Heart left ventricle (tissue), 16 donors: ENCODE results near the gene GABPB2. TPM values are rescaled to one million over a fixed set of nuclear protein-coding genes. Genes with fewer than 3 reads are reported as not detected.
A peak's percentile ranks its signal among the peaks of the same experiment; 100 is the strongest.

Experiments
- ATAC-seq, 4 donors: fragments of 200-7000 bp; cut with Tn5 transposase; one replicate each; pipeline ENCODE4 v1.9.1; 2020 to 2022; ENCODE audit warnings: moderate library complexity in 4 of 4, mild to moderate bottlenecking in 3 of 4, moderate number of reproducible peaks in 1 of 4
- DNase-seq, 5 donors: peaks; one replicate each; pipeline ENCODE4 v3.0.0-alpha.2; 2020
- H3K27ac ChIP-seq, 12 donors: fragments of 200-600 bp; sonication (generic) in 4 of 12; one replicate each; pipeline versions ENCODE4 v1.5.0 to v1.8.0; 2016 to 2022; ENCODE audit warnings: mild to moderate bottlenecking in 2 of 12
- H3K27me3 ChIP-seq, 9 donors: fragments of 200-600 bp; sonication (generic) in 2 of 9; one replicate each; pipeline versions ENCODE4 v1.5.1 to v1.8.0; 2016 to 2022; ENCODE audit warnings: mild to moderate bottlenecking in 3 of 9
- H3K36me3 ChIP-seq, 9 donors: fragments of 200-600 bp; sonication (generic) in 2 of 9; one replicate each; pipeline versions ENCODE4 v1.5.0 to v1.8.0; 2018 to 2022; ENCODE audit warnings: mild to moderate bottlenecking in 2 of 9
- H3K4me1 ChIP-seq, 12 donors: fragments of 200-600 bp; sonication (generic) in 4 of 12; one replicate each; pipeline versions ENCODE4 v1.5.0 to v1.8.0; 2016 to 2022; ENCODE audit warnings: mild to moderate bottlenecking in 3 of 12
- H3K4me3 ChIP-seq, 12 donors: fragments of 200-600 bp; sonication (generic) in 4 of 12; one replicate each; pipeline versions ENCODE4 v1.5.0 to v1.8.0; 2017 to 2022; ENCODE audit warnings: mild to moderate bottlenecking in 9 of 12, moderate library complexity in 4 of 12
- H3K9me3 ChIP-seq, 12 donors: fragments of 200-600 bp; sonication (generic) in 4 of 12; one replicate each; pipeline versions ENCODE4 v1.5.0 to v1.8.0; 2016 to 2022; ENCODE audit warnings: mild to moderate bottlenecking in 1 of 12
- CTCF ChIP-seq, 12 donors: fragments of 200-600 bp; sonication (generic) in 4 of 12; IDR thresholded peaks; one replicate each; pipeline versions ENCODE4 v1.5.0 to v1.8.0; 2018 to 2022; ENCODE audit warnings: antibody characterized with exemption in 12 of 12, mild to moderate bottlenecking in 5 of 12
- POLR2A ChIP-seq, 2 donors: fragments of 450-650 bp; IDR thresholded peaks; one replicate each; pipeline ENCODE4 v1.6.1; 2017; ENCODE audit warnings: antibody characterized with exemption in 2 of 2, mild to moderate bottlenecking in 2 of 2, moderate library complexity in 2 of 2
- WGBS, 4 donors: extraction: QIAGEN DNeasy Blood & Tissue Kit in 2 of 4; methylation state at CpG; one replicate each; pipeline versions ENCODE4 v1.1.5 to v1.1.7; 2013 to 2018; 5-methylcytosine and 5-hydroxymethylcytosine counted together
- intact Hi-C, 10 donors: fragments of 100-400 bp; cut with DNase I; formaldehyde crosslinking; loops; one replicate each; pipeline versions ENCODE4 v1.11.1 to v1.14.2; 2022
- polyA plus RNA-seq, 2 donors: library from polyadenylated mRNA; stranded (reverse); fragments of 200-250 nt; gene quantifications; one replicate each; pipeline ENCODE4 v1.2.3, GENCODE V29; 2013
- total RNA-seq, 9 donors: library from RNA; depleted of rRNA in 2 of 9; stranded (reverse); fragments of >200 nt in 2 of 9; fragmentation: NEBNext Ultra II Directional in 3 of 9; extraction: Animal tissue kit (Norgen Biotek cat#: 25700) in 3 of 9; gene quantifications; one replicate each; pipeline versions ENCODE4 v1.1.0 to v1.2.4, GENCODE V29; 2016 to 2023
- donor health status: ischemic (EF 13 %, LVEDD 7.1; RV severe dilation, severe dysfunction).
- donor health status: healthy with polysubstance abuse.
- donor health status: DM: no; HTN: yes; CAD: no.
- donor health status: DM: no; HTN: no; CAD: no.
- donor health status: ischemic (EF 25% LVEDD 6.9; RV normal size, moderate dysfunction).
- donor health status: ischemic (EF 25% LVEDD 5.7; RV mildly dilated, moderate dysfunction).
- donor health status: healthy.
- donor health status: DM: yes; HTN: yes; CAD: no.
- donor health status: ischemic (EF 35%, LVEDD 5.7; RV mildly dilated, moderate dysfunction).
- donor health status: nonischemic (EF 11% LVEDD 7.7; RV severe dilation, severe dysfunction).
- donor health status: DM: yes; HTN: yes; CAD: no.
- donor health status: PGD.
- donor health status: ischemic (EF 29% LVEDD 5.4; RV normal size, mild dysfunction).
- donor health status: nonischemic (EF 23%, LVEDD 6.1; RV moderate dilation, normal function).

GABPB2 gene
- total and polyA plus RNA-seq, 11 donors = 4.6 to 15.2 (median 11.6) TPM

DNA sequence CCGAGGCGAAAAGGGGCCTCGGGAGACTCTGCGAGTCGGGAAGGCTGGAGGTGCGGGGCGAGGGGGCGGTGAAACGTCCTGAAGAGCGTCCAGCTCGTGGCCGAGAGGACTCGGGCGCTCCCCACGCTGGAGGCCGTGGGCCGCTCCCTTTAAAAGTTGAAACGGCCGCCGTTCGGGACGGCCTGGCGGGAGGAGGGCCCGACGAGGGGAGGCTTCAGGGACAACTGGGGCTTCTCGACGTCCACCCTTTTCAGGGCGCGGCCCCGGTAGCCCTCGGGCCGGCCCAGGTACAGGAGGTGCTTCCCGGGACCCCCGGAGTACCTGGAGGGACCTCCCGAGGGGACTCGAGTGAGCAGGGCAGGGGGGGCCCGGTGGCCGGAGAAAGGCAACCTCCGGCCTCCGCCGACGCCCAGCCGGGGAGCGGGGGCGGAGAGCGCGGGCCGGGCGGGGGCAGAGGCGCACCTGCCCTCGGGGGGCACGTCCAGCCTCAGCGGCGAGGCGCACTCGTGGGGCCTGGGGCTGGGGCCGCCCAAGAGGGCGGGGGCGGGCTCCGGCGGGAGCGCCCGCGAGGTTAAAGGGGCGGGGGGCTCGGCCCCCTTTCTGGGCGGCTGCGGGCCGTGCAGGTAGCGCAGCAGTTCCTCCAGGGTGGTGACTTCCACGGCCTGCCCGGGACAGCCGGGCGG lies 61.9 kb downstream of the GABPB2 start:
- no peaks in the 10 kb centered on the region for H3K9me3 ChIP-seq
- H3K27ac ChIP-seq = peak overlapping the region in 7 of 12 donors; percentile 12 to 72 (median 61)
- intact Hi-C loops = no loop called here
- WGBS, 4 donors = 74 to 81% (median 78%) methylated on average over 23 to 74 of the region's 74 CpGs
- peaks cover 0 to 27% (median 3%) of the 10 kb centered on the region in 12 donors for H3K4me1 ChIP-seq
- ATAC-seq (no peak), DNase-seq (no peak)
- H3K4me3 ChIP-seq = peak overlapping the region in 10 of 12 donors; percentile 18 to 61 (median 46)
- TF ChIP-seq CTCF (IDR thresholded peaks at IDR 0.05) (no peak), POLR2A (IDR thresholded peaks at IDR 0.05) (no peak)
- no peaks in the 10 kb centered on the region for H3K27me3 ChIP-seq
- H3K36me3 ChIP-seq = peaks cover 2 to 50% (median 38%) of the 10 kb centered on the region in 9 donors

DNA sequence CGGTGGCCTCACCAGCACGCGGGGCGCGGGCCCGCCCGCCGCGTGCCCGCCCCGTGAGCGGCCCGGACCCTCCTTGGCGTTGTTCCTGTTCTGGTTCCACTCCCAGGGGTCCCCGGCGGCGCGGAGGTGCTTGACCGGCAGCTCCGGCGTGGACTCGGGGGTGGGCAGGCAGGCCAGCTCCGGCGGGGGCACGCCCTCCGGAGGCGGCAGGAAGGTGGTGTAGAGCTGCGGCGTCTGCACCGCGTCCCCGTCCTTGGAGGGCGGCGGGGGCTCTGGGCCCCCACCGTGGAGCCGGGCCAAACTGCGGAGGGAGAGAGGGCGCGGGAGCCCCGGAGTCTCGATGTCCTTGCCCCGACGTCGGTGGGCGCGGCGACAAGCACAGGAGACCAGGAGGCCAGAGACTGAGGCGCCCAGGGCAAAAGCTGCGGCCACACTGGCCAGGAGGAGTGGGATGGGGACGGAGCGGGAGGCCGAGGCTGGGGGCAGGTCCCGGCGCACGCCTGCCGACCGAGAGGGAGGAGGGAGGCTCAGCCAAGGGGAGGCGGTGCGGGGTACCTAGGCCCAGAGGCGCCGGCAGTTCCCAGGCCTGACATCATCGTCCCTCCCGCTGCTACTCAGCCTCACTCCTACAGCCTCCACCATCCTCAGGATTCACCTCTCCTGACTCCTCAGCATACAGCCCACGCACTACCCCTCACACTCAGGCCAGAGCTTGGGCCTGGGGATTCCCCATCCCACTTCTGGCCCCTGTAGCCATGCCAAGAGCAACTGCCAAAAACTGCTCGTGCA lies 62.7 kb downstream of the GABPB2 start:
- no peak for TF ChIP-seq CTCF (IDR thresholded peaks at IDR 0.05)
- TF ChIP-seq POLR2A (IDR thresholded peaks at IDR 0.05) = no peak
- peak in 1 of 4 donors; percentile 3 for ATAC-seq
- Histone ChIP-seq H3K36me3 (peaks cover 2 to 56% (median 46%) of the 10 kb centered on the region in 9 donors), H3K9me3 (no peaks in the 10 kb centered on the region), H3K4me1 (peaks cover 0 to 27% (median 3%) of the 10 kb centered on the region in 12 donors), H3K27me3 (no peaks in the 10 kb centered on the region), H3K27ac (no peak overlapping the region), H3K4me3 (no peak overlapping the region)
- intact Hi-C loops = no loop called here
- DNase-seq = no peak
- 74 to 81% (median 78%) methylated on average over 24 to 65 of the region's 65 CpGs for WGBS, 4 donors

GRCh38 chr1:151134396-151134795 lies 63.8 kb downstream of the GABPB2 start:
- DNase-seq (no peak), ATAC-seq (no peak)
- peaks cover 2 to 68% (median 57%) of the 10 kb centered on the region in 9 donors for H3K36me3 ChIP-seq
- 60 to 75% (median 71%) methylated on average over 3 of the region's 3 CpGs for WGBS, 4 donors
- no peaks in the 10 kb centered on the region for H3K9me3 ChIP-seq
- no peak overlapping the region for H3K27ac ChIP-seq
- no peak for TF ChIP-seq POLR2A (IDR thresholded peaks at IDR 0.05)
- TF ChIP-seq CTCF (IDR thresholded peaks at IDR 0.05) = no peak
- no peak overlapping the region for H3K4me3 ChIP-seq
- H3K4me1 ChIP-seq = peaks cover 0 to 23% (median 3%) of the 10 kb centered on the region in 12 donors
- intact Hi-C loops = no loop called here
- H3K27me3 ChIP-seq = no peaks in the 10 kb centered on the region

GRCh38 chr1:151134991-151135390 lies 64.4 kb downstream of the GABPB2 start:
- H3K27ac ChIP-seq = no peak overlapping the region
- WGBS, 4 donors = 93 to 96% (median 93%) methylated on average over 7 of the region's 7 CpGs
- H3K9me3 ChIP-seq = no peaks in the 10 kb centered on the region
- H3K36me3 ChIP-seq = peaks cover 2 to 74% (median 63%) of the 10 kb centered on the region in 9 donors
- intact Hi-C loops = no loop called here
- ATAC-seq (no peak), DNase-seq (no peak)
- H3K4me3 ChIP-seq = no peak overlapping the region
- peaks cover 0 to 23% (median 3%) of the 10 kb centered on the region in 12 donors for H3K4me1 ChIP-seq
- TF ChIP-seq POLR2A (IDR thresholded peaks at IDR 0.05) = no peak
- TF ChIP-seq CTCF (IDR thresholded peaks at IDR 0.05) = no peak
- no peaks in the 10 kb centered on the region for H3K27me3 ChIP-seq
